Stimulated activated CD8-positive, alpha-beta memory T cell treated with anti-CD3 and anti-CD28 coated beads, Interleukin-7, amount 100 ng/mL, for 1 hour (primary cell): Measurements from ENCODE around the gene SLC4A3.

Experiments used
- DNase-seq, 2 donors: peaks; one replicate each; pipeline ENCODE4 v3.0.0-alpha.2; 2020; ENCODE audit warnings: low read depth in 2 of 2

The SLC4A3 gene

DNA sequence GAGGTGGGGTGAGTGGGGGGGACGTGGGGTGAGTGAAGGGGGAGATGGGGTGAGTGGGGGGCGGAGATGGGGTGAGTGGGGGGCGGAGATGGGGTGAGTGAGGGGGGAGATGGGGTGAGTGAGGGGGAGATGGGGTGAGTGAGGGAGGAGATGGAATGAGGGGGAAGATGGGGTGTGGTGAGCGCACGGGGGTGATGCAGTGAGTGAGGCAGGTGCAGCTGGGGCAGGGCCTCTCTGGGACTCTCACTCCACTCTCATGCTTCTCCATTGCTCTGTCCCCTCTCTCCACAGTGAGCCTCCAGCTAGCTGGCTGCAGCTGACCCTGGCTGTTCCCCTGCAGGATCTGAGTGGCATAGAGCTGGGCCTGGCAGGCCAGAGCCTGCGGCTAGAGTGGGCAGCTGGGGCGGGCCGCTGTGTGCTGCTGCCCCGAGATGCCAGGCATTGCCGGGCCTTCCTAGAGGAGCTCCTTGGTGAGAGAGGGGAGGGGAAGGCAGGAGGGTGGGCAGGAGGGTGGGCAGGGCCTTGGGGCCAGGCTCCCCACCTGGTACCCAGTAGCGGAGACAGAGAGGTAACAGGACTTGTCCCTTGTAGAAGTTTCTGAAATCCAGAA lies 13.9 kb upstream of the SLC4A3 start:
- no peak for DNase-seq

DNA sequence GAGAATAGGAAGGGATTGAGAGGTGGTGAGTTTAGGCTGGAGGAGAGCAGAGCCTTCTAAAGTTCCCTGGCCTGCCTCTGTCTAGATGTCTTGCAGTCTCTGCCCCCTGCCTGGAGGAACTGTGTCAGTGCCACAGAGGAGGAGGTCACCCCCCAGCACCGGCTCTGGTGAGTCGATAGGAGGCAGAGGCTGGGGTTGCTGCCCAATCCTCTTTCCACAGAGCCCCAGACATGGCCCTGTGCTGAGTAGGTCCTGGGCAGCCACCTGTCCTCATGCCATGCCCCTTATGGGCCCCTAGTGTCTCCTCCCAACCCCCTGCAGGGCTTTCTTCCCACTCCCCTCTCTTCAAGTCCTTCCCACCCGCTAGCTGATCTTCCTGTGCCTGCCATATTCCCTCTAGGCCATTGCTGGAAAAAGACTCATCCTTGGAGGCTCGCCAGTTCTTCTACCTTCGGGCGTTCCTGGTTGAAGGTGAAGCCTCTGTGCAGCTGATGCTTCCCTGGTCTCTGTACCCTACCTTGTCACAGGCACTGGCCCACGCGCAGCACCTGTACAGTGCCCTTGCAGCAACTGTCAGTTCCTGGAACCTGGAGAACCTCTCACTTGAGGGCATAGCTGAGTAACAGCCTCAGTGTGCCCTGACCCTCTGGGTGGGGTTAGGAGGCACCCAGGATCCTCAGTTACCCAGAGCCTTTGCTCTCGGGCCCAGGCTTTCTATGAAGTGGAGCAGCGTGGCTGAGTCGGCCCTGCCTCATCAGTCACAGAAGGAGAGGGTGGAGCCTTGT lies 13.2 kb upstream of the SLC4A3 start:
- DNase-seq = no peak

DNA sequence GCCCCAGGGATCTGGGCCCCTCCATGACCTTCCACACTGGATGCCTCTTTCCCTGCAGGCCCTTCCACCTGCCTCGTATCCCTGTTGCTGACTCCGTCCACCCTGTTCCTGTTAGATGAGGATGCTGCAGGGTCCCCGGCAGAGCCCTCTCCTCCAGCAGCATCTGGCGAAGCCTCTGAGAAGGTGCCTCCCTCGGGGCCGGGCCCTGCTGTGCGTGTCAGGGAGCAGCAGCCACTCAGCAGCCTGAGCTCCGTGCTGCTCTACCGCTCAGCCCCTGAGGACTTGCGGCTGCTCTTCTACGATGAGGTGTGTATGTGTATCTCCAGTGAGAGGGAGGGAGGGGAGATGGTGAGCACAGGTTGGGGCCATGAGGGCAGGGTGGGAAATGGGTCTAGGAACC lies 12.4 kb upstream of the SLC4A3 start:
- DNase-seq = no peak

DNA sequence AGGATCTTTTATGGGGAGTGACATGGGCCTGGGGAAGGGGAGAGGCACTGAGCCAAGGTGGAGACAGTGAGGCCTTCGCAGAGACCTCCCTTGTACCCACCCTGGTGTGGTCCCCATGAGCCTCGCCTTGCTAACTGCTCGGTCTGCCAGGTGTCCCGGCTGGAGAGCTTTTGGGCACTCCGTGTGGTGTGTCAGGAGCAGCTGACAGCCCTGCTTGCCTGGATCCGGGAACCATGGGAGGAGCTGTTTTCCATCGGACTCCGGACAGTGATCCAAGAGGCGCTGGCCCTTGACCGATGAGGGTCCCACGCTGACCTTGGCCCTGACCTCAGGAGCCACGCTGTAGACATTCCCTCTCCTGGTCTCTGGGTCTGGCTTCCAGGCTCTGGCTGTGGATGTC lies 11.5 kb upstream of the SLC4A3 start:
- no peak for DNase-seq

DNA sequence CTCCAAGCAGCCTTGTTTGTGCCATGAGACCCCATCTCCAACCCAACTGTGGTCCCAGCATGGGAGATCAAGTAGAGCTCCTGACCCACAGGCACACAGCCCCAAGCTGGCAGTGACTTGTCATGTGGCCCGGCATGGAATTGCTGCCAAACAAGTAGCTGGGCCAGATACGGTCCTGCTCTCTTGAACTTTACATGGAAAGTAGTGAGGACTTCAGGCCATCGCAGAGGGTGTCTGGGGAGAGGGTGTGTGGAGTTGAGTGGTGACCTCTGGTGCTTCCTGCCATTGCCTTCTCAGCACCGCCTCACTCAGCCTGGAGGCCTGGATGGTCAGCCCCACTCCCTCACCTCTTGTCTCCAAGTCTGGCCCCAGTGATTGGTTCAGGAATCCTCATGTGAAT lies 10.9 kb upstream of the SLC4A3 start:
- DNase-seq = no peak

DNA sequence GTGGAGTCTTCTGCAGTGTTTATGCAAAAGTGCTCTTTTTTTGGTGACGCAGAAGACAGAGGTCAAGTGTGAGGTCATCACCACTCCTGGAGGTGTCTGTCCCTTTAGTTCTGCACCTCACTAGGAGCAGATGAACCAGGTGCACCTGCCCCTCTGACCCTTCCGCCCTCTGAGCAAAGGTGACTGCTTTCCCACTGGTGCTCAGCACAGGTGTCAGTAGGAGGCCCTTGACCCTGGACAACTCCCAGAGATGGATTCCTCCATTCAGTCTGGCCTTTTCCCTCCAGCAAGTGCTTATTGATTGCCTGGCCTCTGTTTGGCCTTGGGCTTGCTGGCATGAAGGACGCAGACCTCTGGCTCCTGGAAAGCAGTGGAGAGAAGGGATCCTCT lies 8.7 kb upstream of the SLC4A3 start:
- no peak for DNase-seq

DNA sequence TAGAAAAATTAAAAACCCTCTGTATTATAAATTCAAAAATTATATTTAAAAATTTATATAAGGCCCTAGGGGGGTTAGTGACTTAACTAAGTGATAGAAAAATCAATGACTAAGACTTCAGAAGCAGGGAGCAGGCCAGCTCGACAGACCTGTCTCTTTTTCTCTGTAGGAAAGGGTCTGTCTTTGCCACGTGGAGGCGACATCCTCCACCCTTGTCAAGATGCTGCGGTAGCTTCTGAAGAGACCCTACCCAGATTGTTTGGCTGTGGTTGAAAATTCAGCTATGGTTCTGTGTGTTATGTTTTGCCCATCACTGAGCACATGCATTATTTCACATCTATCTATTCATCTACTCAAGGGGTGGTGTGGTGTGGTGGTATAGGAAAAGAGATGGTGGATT lies 8.2 kb upstream of the SLC4A3 start:
- DNase-seq = no peak

DNA sequence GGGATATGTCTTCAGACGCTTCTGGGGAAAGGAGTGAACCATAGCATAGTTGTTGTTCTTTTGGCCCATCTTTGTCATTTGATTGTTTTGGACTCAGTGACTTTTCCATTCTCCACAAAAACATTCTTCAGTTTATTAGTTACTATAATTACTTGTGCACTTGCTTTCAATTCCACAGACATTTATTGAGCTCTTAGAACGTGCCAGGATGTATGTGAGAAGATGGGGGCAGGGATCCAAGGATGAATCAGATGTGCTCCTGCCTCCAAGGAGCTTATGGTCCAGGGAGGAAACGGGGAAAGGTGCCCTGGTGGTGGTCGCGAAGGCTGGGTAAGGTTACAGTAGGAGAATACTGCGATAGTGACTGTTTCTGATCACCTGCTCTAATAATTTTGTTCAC lies 6.9 kb upstream of the SLC4A3 start:
- DNase-seq = no peak

DNA sequence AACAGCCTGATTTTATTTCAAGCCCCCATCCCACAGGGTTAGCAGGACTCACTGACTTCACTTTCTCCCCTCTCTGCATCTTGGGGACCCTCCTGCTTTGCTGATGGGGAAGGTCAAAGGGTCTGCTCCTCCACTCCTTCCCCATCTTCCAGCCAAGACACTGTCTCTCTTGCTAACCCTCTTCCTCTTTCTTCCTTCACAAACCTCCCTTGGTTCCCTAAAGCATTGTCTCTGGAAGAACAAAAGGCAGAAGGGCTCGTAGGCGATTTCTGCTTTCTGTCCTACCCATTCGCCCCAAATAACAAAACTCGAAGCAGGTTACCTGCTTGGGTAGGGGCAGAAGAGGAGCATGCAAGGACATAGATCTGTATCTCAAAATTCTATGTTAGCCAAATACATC lies 5.5 kb upstream of the SLC4A3 start:
- no peak for DNase-seq

DNA sequence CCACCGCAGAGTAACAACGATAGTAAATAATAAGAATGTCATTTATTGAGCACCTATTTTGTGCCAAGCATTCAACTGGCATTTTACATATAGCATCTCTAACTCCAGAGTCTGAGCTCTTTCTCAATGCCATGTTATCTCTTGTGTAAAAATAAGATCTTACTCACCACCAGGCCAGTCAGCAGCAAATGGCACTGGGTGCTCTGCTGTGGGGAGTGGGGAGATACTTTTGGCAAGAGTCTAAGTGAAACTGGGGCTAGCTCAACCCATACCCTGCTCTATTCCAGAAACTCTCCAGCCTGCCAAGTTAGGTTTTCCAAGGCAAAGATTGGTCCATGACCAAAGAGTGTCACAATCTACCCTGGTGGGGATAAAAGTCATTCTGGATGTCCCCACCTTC lies 5.0 kb upstream of the SLC4A3 start:
- DNase-seq = no peak

DNA sequence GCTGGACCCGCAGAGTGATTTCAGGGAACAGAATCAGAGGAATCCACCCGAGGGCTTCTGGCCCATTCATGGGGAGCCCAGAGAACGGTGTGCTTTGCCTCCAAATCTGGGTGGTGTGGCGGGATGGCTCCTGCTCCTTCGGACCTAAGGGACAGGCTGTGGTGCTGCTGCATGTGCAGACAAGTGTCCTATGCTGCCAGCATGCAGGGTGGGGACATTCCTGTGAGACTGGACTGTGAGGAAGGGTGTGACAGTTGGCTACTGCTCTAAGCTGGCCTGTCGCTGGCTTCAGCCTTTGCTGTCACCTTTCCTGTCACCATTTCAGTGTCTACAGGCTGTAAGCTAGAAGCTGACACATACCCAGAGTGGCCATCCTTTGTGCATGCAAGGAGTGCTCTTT lies 2.9 kb upstream of the SLC4A3 start:
- DNase-seq = no peak

DNA sequence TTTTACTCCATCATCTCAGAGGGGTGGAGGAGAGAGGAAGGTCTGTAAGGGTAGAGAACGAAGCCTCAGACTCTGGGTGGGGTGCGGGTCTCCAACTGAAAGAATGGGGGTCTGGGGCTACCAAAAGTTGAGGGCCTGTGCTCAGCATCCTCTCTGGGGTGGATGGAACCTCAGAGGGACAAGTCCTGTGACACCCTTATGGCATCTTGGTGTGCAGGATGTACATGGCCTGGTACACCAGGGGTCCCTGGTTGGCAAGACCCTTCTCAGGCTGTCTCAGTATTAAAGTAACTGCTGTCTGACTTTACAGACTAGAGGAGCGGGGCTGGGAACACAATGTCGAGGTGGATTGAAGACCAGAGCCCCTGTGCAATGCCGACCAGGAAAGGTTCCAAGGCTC lies 2.3 kb upstream of the SLC4A3 start:
- DNase-seq = no peak

DNA sequence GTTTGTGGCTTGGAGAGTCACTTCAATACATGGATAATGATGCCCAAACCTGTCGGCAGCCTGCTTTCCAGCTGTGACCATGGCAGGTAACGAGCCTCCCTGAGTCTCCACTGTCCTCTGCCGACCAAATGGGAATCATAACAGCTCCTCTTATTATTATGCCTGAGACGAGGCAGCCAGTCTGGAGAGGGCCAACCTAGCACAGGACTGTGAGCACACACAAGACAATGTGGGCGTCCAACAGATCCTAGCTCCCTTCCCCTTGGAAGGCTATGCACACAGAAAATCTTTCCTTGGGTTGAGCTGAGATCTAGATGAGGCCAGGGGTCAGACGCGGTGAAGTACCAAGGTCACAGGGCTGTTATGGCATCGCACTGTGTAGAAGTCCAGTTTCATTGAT lies 890 bp upstream of the SLC4A3 start:
- DNase-seq = no peak

DNA sequence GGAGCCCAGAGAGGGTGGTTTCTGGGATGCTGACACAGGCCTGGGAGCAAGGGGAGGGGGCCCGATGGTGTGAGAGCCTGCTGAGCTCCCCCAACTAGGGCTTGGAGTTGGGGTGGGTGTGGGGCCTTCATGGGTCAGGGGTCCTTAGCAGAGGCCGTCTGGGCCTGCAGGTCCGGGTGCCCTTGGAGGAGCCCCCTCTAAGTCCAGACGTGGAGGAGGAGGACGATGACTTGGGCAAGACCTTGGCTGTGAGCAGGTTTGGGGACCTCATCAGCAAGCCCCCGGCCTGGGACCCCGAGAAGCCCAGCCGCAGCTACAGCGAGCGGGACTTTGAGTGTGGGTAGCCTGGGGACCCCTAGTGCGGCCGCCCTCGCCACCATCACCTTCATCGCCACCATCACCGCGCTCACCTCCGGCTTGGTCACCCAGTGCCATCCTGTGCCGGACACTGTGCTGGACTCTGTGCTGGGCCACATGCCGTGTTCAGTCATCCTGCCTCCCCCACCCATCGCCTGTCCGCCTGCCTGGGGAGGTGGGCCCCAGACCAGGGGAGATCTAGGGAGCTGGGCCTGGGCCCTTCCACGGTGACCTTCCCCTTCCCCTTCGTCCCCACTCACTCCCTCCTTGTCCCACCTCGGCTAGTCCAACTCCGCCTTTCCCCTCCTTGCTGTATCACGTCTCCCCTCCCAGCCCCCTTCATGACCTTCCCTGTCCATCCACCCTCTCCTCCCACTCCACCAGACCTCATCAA lies 980 bp downstream of the SLC4A3 start:
- no peak for DNase-seq

DNA sequence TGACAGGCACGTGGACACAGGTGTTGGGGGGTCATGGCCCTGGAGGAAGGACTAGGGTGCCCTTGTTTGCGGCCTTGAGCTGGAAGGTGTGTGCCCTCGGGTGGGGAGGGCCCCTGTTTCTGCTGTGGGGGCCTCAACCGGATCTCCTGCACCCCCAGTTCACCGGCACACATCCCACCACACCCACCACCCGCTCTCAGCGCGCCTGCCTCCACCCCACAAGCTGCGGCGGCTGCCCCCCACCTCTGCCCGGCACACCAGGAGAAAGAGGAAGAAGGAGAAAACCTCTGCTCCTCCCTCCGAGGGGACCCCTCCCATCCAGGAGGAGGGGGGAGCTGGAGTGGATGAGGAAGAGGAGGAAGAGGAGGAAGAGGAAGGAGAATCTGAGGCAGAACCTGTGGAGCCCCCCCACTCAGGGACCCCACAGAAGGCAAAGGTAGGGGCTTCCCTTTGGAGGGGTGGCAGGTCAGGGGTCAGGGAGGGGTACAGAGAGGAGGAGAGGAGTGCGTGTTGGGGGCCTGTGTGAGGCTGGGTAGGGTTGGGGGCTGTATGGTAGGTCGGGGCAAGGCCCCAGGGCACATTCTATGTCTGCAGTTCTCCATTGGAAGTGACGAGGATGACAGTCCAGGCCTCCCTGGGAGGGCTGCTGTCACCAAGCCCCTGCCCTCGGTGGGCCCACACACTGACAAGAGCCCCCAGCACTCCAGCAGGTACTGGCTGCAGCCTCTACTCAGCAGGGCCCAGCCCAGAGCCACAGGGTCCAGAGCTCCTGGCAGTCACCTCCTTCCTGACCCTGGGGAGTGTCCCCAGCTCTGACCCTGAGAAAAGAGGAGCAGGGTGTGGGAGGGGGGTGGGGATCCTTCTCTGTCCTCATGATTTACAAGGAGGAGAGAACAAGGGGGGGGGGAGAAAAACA lies 1.8 kb downstream of the SLC4A3 start:
- no peak for DNase-seq

DNA sequence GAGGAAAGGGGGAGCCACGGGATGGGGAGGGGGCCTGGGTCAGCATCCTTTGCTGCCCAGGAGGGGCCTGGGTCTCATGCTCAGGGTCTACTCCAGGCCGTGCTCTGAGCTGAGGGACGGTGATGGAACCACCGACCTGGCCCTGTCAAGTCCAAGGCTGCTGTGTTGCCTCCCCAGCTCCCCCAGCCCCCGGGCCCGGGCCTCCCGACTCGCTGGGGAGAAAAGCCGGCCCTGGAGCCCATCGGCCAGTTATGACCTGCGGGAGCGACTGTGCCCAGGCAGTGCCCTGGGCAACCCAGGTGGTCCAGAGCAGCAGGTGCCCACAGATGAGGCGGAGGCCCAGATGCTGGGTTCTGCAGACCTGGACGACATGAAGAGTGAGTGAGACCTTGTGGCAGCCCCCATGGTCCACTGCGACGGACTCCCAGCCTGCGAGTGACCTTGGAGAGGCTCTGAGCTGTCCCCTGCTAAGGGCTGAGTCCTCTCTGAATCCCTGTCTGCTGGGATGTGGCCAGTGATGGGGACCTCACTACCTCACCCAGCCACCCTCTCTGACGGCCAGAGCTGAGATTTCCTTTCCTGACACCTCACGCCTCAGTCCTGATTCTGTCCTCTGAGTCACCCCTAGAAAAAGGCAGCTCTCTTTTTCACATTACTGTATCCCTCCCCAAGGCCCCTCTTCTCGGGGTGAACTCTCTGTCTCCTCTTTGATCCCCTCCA lies 2.7 kb downstream of the SLC4A3 start:
- DNase-seq = no peak

DNA sequence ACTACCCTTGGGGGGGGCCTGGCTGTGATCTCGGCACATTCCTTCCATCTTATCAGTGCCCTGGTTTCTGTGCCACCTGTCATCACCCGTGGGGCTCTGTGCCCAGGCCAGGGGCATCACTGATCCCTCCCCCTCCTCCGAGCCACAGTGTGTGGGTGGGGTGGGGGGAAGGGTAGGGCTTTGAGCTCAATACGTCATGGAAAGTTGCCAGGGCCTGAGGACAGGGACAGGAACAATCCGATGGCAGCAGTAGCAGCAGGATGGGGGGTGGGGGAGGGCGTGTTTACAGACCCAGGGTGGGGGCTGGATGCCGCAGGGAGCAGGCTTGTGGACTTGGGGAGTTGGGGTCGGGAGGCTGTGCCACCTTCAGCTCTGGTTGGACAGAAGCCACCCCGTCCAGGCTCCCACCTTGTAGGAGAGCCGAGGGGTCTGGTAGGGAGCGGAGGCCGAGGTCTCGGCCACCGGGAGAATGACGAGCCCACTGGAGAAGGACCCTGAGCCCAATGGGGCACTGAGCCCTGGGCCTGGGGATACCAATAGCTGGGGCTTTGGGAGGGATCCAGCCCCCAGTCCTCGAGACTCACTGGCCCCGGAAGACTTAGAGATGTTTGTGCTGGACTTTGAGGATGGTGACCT lies 3.5 kb downstream of the SLC4A3 start:
- no peak for DNase-seq

DNA sequence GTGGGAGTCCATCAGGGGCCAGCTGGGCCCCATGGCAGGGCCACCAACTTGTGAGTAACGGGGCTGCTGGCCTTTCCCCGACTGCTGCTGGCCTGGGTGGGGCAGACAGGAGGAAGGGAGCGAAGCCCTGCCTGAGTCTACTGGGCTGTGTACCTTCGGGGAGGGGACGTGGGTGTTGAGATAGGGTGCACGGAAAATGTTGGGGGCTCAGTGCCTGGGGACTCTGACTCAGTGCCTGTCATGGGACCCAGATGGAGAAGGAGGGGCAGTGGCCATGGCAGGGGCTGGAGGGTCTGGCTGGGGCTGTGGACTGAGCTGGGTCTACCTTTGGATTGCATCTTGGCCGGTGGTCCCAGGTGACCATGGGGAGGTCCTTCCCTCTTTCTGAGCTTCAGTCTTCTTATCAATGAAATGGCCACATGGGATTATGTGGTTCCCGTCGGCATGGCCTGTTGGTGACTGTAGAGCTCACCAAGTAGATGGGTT lies 4.0 kb downstream of the SLC4A3 start:
- no peak for DNase-seq

DNA sequence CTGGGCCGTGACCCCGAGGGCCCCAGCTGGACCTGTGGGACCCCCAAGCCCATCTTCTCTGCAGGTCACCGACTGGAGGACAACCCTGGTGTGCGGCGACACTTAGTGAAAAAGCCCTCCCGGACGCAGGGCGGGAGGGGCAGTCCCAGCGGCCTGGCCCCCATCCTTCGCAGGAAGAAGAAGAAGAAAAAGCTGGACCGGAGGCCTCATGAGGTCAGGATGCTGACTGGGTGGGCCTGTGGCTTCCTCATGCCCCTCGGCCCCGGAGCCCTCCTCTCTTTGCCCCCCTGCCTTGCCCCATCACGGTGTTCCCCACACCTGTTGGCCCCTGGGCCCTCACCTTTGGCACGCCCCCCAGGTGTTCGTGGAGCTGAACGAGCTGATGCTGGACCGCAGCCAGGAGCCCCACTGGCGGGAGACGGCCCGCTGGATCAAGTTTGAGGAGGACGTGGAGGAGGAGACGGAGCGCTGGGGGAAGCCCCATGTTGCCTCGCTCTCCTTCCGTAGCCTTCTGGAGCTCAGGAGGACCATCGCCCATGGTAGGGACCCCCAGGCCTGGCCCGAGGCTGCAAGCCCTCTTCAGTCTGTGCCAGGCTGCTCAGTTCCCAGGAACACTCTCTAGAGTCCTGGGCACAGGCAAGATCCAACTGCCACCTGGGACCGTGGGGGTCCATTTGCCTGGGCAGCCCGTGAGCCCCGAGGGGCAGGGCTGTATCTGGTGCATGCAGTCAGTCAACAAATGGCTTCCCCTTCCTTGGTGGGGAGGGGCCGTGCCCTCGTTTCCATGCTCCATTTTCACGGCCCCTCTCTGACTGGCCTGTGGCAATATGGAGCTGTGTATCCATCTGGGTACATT lies 4.7 kb downstream of the SLC4A3 start:
- DNase-seq = no peak

DNA sequence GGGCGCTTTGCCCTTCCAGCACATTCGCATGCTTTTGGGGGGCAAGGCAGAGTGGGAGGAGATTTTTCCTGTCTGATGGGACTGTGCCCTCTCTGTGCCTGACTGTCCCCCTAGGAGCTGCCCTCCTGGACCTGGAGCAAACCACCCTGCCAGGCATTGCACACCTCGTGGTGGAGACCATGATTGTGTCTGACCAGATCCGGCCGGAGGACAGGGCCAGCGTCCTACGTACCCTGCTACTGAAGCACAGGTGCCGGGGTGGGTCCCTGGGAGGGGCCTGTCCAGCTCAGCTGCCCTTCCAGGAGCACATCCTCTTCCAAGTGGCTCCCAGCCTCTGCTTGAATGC lies 5.3 kb downstream of the SLC4A3 start:
- no peak for DNase-seq
